GM23338 (cell line): ENCODE results near the gene FLNC. TPM values are rescaled to one million over a fixed set of nuclear protein-coding genes. Genes with fewer than 3 reads are reported as not detected.

Experiments used
- CREB1 ChIP-seq: fragments of 250-450 bp; sonication (Bioruptor Pico); IDR thresholded peaks from 2 replicates; pipeline ENCODE4 v1.5.0; 2020; ENCODE audit warnings: low read depth, mild to moderate bottlenecking, moderate library complexity
- EZH2 ChIP-seq: fragments of 200-600 bp; sonication (generic); IDR thresholded peaks from one replicate; pipeline ENCODE4 v1.8.0; 2017; ENCODE audit warnings: antibody characterized with exemption, mild to moderate bottlenecking, low read depth; ENCODE audit not compliant: unreplicated experiment
- ZNF114 ChIP-seq: fragments of 250-450 bp; sonication (Bioruptor Pico); IDR thresholded peaks from 2 replicates; pipeline ENCODE4 v1.5.0; 2020; ENCODE audit warnings: mild to moderate bottlenecking, moderate library complexity
- ZNF331 ChIP-seq: fragments of 250-450 bp; sonication (Bioruptor Pico); IDR thresholded peaks from 2 replicates; pipeline ENCODE4 v1.5.0; 2020; ENCODE audit warnings: low read depth, mild to moderate bottlenecking, moderate library complexity
- polyA plus RNA-seq: library from polyadenylated mRNA; unstranded; fragments of >200 nt; fragmentation: Nextera tagmentation; extraction: Ambion mirVana; gene quantifications from 2 replicates; pipeline ENCODE4 v1.2.1, GENCODE V29; 2016
- total RNA-seq: library from RNA; depleted of rRNA; stranded (reverse); fragments of >200 nt; shearing (Covaris generic); gene quantifications from 2 replicates; pipeline ENCODE4 v1.2.3, GENCODE V29; 2014
- TF ChIP-seq, protein P1 (sequence below): fragments of 250-450 bp; sonication (Bioruptor Pico); IDR thresholded peaks from 2 replicates; pipeline ENCODE4 v1.5.0; 2020; ENCODE audit warnings: mild to moderate bottlenecking, moderate library complexity
- TF ChIP-seq, protein P2 (sequence below): IDR thresholded peaks from one replicate; pipeline ENCODE4 v1.6.1; 2018; ENCODE audit warnings: antibody characterized with exemption; ENCODE audit not compliant: unreplicated experiment
- TF ChIP-seq, protein P3 (sequence below), 2 experiments: fragments of 200-600 bp in 1 of 2; sonication (generic) in 1 of 2; conservative IDR thresholded peaks; 2 replicates each; pipeline versions ENCODE4 v1.5.1 to v1.6.1; 2016 to 2017; ENCODE audit warnings: antibody characterized with exemption in 2 of 2, low read depth in 2 of 2, mild to moderate bottlenecking in 2 of 2, moderate library complexity in 1 of 2

Gene FLNC
- total and polyA plus RNA-seq, 2 experiments from 2014 or later, result 0.65 to 11.8 TPM

DNA sequence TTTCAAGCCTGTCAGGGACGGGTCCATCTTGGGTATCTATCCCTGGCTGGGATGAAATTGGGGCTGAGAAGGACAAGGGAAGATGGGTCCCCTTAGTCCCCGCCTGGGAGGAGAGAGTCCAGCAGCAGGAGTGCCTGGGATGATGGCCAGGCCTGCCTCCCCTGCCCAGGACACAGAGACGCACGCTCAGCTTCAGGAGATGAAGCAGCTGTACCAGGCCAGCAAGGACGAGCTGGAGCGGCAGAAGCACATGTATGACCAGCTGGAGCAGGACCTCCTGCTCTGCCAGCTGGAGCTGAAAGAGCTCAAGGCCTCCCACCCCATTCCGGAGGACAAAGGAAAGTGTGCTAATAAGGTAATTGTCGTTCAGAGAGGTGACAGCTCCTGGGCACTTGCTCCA, 23.0 kb upstream of the FLNC start (continued):
- TF ChIP-seq, protein P1, sequence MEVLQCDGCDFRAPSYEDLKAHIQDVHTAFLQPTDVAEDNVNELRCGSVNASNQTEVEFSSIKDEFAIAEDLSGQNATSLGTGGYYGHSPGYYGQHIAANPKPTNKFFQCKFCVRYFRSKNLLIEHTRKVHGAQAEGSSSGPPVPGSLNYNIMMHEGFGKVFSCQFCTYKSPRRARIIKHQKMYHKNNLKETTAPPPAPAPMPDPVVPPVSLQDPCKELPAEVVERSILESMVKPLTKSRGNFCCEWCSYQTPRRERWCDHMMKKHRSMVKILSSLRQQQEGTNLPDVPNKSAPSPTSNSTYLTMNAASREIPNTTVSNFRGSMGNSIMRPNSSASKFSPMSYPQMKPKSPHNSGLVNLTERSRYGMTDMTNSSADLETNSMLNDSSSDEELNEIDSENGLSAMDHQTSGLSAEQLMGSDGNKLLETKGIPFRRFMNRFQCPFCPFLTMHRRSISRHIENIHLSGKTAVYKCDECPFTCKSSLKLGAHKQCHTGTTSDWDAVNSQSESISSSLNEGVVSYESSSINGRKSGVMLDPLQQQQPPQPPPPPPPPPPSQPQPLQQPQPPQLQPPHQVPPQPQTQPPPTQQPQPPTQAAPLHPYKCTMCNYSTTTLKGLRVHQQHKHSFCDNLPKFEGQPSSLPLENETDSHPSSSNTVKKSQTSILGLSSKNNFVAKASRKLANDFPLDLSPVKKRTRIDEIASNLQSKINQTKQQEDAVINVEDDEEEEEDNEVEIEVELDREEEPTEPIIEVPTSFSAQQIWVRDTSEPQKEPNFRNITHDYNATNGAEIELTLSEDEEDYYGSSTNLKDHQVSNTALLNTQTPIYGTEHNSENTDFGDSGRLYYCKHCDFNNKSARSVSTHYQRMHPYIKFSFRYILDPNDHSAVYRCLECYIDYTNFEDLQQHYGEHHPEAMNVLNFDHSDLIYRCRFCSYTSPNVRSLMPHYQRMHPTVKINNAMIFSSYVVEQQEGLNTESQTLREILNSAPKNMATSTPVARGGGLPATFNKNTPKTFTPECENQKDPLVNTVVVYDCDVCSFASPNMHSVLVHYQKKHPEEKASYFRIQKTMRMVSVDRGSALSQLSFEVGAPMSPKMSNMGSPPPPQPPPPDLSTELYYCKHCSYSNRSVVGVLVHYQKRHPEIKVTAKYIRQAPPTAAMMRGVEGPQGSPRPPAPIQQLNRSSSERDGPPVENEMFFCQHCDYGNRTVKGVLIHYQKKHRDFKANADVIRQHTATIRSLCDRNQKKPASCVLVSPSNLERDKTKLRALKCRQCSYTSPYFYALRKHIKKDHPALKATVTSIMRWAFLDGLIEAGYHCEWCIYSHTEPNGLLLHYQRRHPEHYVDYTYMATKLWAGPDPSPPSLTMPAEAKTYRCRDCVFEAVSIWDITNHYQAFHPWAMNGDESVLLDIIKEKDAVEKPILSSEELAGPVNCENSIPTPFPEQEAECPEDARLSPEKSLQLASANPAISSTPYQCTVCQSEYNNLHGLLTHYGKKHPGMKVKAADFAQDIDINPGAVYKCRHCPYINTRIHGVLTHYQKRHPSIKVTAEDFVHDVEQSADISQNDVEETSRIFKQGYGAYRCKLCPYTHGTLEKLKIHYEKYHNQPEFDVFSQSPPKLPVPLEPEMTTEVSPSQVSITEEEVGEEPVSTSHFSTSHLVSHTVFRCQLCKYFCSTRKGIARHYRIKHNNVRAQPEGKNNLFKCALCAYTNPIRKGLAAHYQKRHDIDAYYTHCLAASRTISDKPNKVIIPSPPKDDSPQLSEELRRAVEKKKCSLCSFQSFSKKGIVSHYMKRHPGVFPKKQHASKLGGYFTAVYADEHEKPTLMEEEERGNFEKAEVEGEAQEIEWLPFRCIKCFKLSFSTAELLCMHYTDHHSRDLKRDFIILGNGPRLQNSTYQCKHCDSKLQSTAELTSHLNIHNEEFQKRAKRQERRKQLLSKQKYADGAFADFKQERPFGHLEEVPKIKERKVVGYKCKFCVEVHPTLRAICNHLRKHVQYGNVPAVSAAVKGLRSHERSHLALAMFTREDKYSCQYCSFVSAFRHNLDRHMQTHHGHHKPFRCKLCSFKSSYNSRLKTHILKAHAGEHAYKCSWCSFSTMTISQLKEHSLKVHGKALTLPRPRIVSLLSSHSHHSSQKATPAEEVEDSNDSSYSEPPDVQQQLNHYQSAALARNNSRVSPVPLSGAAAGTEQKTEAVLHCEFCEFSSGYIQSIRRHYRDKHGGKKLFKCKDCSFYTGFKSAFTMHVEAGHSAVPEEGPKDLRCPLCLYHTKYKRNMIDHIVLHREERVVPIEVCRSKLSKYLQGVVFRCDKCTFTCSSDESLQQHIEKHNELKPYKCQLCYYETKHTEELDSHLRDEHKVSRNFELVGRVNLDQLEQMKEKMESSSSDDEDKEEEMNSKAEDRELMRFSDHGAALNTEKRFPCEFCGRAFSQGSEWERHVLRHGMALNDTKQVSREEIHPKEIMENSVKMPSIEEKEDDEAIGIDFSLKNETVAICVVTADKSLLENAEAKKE (CRISPR knock-in tag), result no peak
- TF ChIP-seq EZH2 (no peak), ZNF114 (CRISPR knock-in tag) (no peak), ZNF331 (CRISPR knock-in tag) (no peak), CREB1 (no peak)
- TF ChIP-seq, protein P2, sequence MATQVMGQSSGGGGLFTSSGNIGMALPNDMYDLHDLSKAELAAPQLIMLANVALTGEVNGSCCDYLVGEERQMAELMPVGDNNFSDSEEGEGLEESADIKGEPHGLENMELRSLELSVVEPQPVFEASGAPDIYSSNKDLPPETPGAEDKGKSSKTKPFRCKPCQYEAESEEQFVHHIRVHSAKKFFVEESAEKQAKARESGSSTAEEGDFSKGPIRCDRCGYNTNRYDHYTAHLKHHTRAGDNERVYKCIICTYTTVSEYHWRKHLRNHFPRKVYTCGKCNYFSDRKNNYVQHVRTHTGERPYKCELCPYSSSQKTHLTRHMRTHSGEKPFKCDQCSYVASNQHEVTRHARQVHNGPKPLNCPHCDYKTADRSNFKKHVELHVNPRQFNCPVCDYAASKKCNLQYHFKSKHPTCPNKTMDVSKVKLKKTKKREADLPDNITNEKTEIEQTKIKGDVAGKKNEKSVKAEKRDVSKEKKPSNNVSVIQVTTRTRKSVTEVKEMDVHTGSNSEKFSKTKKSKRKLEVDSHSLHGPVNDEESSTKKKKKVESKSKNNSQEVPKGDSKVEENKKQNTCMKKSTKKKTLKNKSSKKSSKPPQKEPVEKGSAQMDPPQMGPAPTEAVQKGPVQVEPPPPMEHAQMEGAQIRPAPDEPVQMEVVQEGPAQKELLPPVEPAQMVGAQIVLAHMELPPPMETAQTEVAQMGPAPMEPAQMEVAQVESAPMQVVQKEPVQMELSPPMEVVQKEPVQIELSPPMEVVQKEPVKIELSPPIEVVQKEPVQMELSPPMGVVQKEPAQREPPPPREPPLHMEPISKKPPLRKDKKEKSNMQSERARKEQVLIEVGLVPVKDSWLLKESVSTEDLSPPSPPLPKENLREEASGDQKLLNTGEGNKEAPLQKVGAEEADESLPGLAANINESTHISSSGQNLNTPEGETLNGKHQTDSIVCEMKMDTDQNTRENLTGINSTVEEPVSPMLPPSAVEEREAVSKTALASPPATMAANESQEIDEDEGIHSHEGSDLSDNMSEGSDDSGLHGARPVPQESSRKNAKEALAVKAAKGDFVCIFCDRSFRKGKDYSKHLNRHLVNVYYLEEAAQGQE, result no peak
- TF ChIP-seq, protein P3, sequence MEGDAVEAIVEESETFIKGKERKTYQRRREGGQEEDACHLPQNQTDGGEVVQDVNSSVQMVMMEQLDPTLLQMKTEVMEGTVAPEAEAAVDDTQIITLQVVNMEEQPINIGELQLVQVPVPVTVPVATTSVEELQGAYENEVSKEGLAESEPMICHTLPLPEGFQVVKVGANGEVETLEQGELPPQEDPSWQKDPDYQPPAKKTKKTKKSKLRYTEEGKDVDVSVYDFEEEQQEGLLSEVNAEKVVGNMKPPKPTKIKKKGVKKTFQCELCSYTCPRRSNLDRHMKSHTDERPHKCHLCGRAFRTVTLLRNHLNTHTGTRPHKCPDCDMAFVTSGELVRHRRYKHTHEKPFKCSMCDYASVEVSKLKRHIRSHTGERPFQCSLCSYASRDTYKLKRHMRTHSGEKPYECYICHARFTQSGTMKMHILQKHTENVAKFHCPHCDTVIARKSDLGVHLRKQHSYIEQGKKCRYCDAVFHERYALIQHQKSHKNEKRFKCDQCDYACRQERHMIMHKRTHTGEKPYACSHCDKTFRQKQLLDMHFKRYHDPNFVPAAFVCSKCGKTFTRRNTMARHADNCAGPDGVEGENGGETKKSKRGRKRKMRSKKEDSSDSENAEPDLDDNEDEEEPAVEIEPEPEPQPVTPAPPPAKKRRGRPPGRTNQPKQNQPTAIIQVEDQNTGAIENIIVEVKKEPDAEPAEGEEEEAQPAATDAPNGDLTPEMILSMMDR (conservative IDR thresholded peaks at IDR 0.05; ENCODE audit: low read depth in 2 of 2), result no peak
